K562 (cell line): Measurements from ENCODE around the gene SLC4A3. TPM values are rescaled to one million over a fixed set of nuclear protein-coding genes. Genes with fewer than 3 reads are reported as not detected.
A peak's percentile ranks its signal among the peaks of the same experiment; 100 is the strongest.

Source experiments
- ATAC-seq: fragments of 200-7000 bp; cut with Tn5 transposase; 3 replicates; pipeline ENCODE4 v1.9.1; 2020; ENCODE audit warnings: moderate library complexity
- BruUV-seq: library from RNA; stranded (reverse); fragments of 400-500 nt; replicated peaks from 2 replicates; lab custom pipeline; 2021; lab: Mats Ljungman, UMichigan
- CTCF ChIA-PET: fragments of 300-600 bp; formaldehyde crosslinking; extraction: SDS; loops from one replicate; lab custom pipeline; 2021; ENCODE audit warnings: low intra/inter-chr PET ratio; lab: Yijun Ruan, JAX
- POLR2A ChIA-PET: fragments of 300-600, 350-650 bp; sonication (Branson Sonifier 250); formaldehyde crosslinking; extraction: SDS; loops from one replicate; lab custom pipeline; 2021; ENCODE audit warnings: antibody characterized with exemption, inconsistent platforms; lab: Yijun Ruan, JAX
- DNase-seq, 4 experiments: peaks; one replicate each; pipeline versions ENCODE4 v3.0.0 to v3.0.0-alpha.2; 2011 to 2018; ENCODE audit warnings: low spot score in 3 of 4, mixed read lengths in 3 of 4; ENCODE audit errors: extremely low read depth in 1 of 4
- FAIRE-seq: peaks from 2 replicates; lab custom pipeline; 2011; peaks lifted over from hg19 to GRCh38; lab: Jason Lieb, UNC
- H2AFZ ChIP-seq: 2 replicates; pipeline ENCODE4 v1.6.0; 2011; ENCODE audit warnings: low read depth, low read length, control low read depth, inconsistent platforms
- H3K27ac ChIP-seq: fragments of 200-600 bp; 3 replicates; pipeline ENCODE4 v1.8.0; 2011; ENCODE audit warnings: low read depth, mild to moderate bottlenecking, control low read depth, inconsistent platforms, low read length, moderate library complexity, mixed read lengths; ENCODE audit errors: extremely low read depth
- H3K27me3 ChIP-seq, 2 experiments: fragments of 300-600 bp in 1 of 2; 2 replicates in 1 of 2; 3 replicates in 1 of 2; pipeline versions ENCODE4 v1.6.0 to v1.8.0; 2011; ENCODE audit warnings: inconsistent platforms in 2 of 2, low read length in 2 of 2, mild to moderate bottlenecking in 1 of 2, mixed read lengths in 1 of 2, moderate library complexity in 1 of 2; ENCODE audit not compliant: control insufficient read depth in 2 of 2, insufficient read depth in 2 of 2
- H3K36me3 ChIP-seq: fragments of 300-600 bp; 3 replicates; pipeline ENCODE4 v1.8.0; 2011; ENCODE audit warnings: mild to moderate bottlenecking, low read length, inconsistent platforms; ENCODE audit not compliant: control insufficient read depth, insufficient read depth
- H3K4me1 ChIP-seq, 2 experiments: fragments of 200-600 bp in 1 of 2; replicated peaks in 1 of 2; 2 replicates in 1 of 2; 3 replicates in 1 of 2; pipeline versions ENCODE4 v1.5.1 to v1.8.0; 2011; ENCODE audit warnings: inconsistent platforms in 2 of 2, low read length in 2 of 2, mild to moderate bottlenecking in 1 of 2, mixed read lengths in 1 of 2, moderate library complexity in 1 of 2; ENCODE audit not compliant: control insufficient read depth in 2 of 2, insufficient read depth in 2 of 2
- H3K4me2 ChIP-seq: 2 replicates; pipeline ENCODE4 v1.6.1; 2011; ENCODE audit warnings: low read length, control low read depth, inconsistent platforms, mixed read lengths; ENCODE audit not compliant: insufficient read depth
- H3K4me3 ChIP-seq: fragments of 200-600 bp; sonication (generic), shearing (Covaris generic); 2 replicates; pipeline ENCODE4 v1.5.1; 2016; ENCODE audit warnings: control low read depth, inconsistent platforms
- H3K79me2 ChIP-seq: fragments of 200-600 bp; 3 replicates; pipeline ENCODE4 v1.8.0; 2011; ENCODE audit warnings: low read length, inconsistent platforms; ENCODE audit not compliant: control insufficient read depth, insufficient read depth
- H3K9ac ChIP-seq, 2 experiments: 2 replicates each; pipeline versions ENCODE4 v1.6.0 to v1.6.1; 2011; ENCODE audit warnings: low read depth in 2 of 2, low read length in 2 of 2, control low read depth in 1 of 2, inconsistent platforms in 1 of 2, mild to moderate bottlenecking in 1 of 2, mixed read lengths in 1 of 2; ENCODE audit not compliant: insufficient read depth in 1 of 2
- H3K9me1 ChIP-seq: one replicate; pipeline ENCODE4 v1.6.0; 2011; ENCODE audit warnings: inconsistent platforms, mild to moderate bottlenecking, low read length, moderate library complexity; ENCODE audit not compliant: control insufficient read depth, insufficient read depth
- H3K9me3 ChIP-seq: replicated peaks from 2 replicates; pipeline ENCODE4 v1.5.1; 2011; ENCODE audit warnings: low read depth, low read length, inconsistent platforms; ENCODE audit not compliant: control insufficient read depth, insufficient read depth
- H4K20me1 ChIP-seq: replicated peaks from 2 replicates; pipeline ENCODE4 v1.6.1; 2011; ENCODE audit warnings: low read length, inconsistent platforms, mixed read lengths; ENCODE audit not compliant: control insufficient read depth, insufficient read depth
- CBX3 ChIP-seq, 2 experiments: IDR thresholded peaks; 1 replicate in 1 of 2; 2 replicates in 1 of 2; pipeline ENCODE4 v1.6.1; 2012; ENCODE audit warnings: inconsistent platforms in 2 of 2, low read length in 2 of 2, borderline replicate concordance in 1 of 2, control low read depth in 1 of 2
- CHD2 ChIP-seq: IDR thresholded peaks from 2 replicates; pipeline ENCODE4 v1.6.1; 2011; ENCODE audit warnings: low read depth, low read length
- FOSL1 ChIP-seq: fragments of 200-800 bp; sonication (Bioruptor generic); conservative IDR thresholded peaks from 2 replicates; pipeline ENCODE4 v1.6.1; 2016; ENCODE audit warnings: missing genetic modification characterization, missing compliant biosample characterization
- LARP7 ChIP-seq: fragments of 450-650 bp; IDR thresholded peaks from 2 replicates; pipeline ENCODE4 v1.6.1; 2016
- MCM7 ChIP-seq, 2 experiments: fragments of 450-650 bp; IDR thresholded peaks; 2 replicates each; pipeline ENCODE4 v1.6.1; 2016 to 2018
- NR2F6 ChIP-seq: fragments of 450-650 bp; formaldehyde crosslinking; IDR thresholded peaks from 2 replicates; pipeline ENCODE4 v1.4.0; 2020; ENCODE audit warnings: mild to moderate bottlenecking
- POLR2H ChIP-seq: IDR thresholded peaks from 2 replicates; pipeline ENCODE4 v1.6.1; 2016; ENCODE audit warnings: missing genetic modification characterization, low read depth, mild to moderate bottlenecking, control low read depth, missing compliant biosample characterization, moderate library complexity
- RBM22 ChIP-seq: fragments of 200-400 bp; formaldehyde crosslinking; IDR thresholded peaks from 2 replicates; pipeline ENCODE4 v1.6.1; 2018; ENCODE audit warnings: low read length, low read depth; ENCODE audit not compliant: poor library complexity, severe bottlenecking
- XRCC3 ChIP-seq: fragments of 450-650 bp; IDR thresholded peaks from 2 replicates; pipeline ENCODE4 v1.6.1; 2017; ENCODE audit warnings: mild to moderate bottlenecking, moderate library complexity
- ZC3H11A ChIP-seq: IDR thresholded peaks from 2 replicates; pipeline ENCODE4 v1.6.1; 2012; ENCODE audit warnings: low read depth, low read length, improper control_type of control experiment
- ZNF431 ChIP-seq: sonication (generic); formaldehyde crosslinking; IDR thresholded peaks from 2 replicates; pipeline ENCODE4 v1.8.0; 2022; ENCODE audit warnings: mild to moderate bottlenecking, missing genetic modification reagents
- ZNF436 ChIP-seq: fragments of 250-450, 450-650 bp; sonication (Bioruptor Pico); formaldehyde crosslinking; IDR thresholded peaks from 2 replicates; pipeline ENCODE4 v1.7.0; 2020; ENCODE audit warnings: mild to moderate bottlenecking
- WGBS: fragments of 100-300 bp; shearing (Covaris generic); methylation state at CpG from one replicate; pipeline ENCODE4 v1.1.6; 2016; ENCODE audit warnings: low coverage, mixed read lengths; ENCODE audit not compliant: insufficient coverage; ENCODE audit errors: missing lambda C conversion rate; 5-methylcytosine and 5-hydroxymethylcytosine counted together
- in situ Hi-C: fragments of 300-500 bp; cut with MboI; formaldehyde crosslinking; loops from 4 replicates; pipeline ENCODE4 v1.15.0; 2018; ENCODE audit warnings: inconsistent platforms, mixed read lengths
- intact Hi-C: fragments of 100-400 bp; cut with micrococcal nuclease; formaldehyde crosslinking; loops from 2 replicates; pipeline ENCODE4 v1.14.2; 2022
- polyA plus RNA-seq, 8 experiments: library from polyadenylated mRNA; depleted of rRNA in 4 of 8; stranded (reverse) in 5 of 8; unstranded in 3 of 8; fragments of >200 nt; fragmentation: Nextera tagmentation in 2 of 8; fragmentation: Illumina TruSeq in 1 of 8; extraction: Ambion mirVana in 2 of 8; extraction: Trizol in 1 of 8; gene quantifications; 2 replicates each; pipeline versions ENCODE4 v1.2.1 to v1.2.3, GENCODE V29; 2011 to 2014; ENCODE audit warnings: inconsistent platforms in 1 of 8, missing spikeins in 1 of 8
- total RNA-seq, 7 experiments: library from RNA; depleted of rRNA in 6 of 7; stranded (reverse); fragments of >200 nt in 6 of 7; fragmentation: Illumina TruSeq in 2 of 7; extraction: Trizol in 2 of 7; gene quantifications; 2 replicates each; pipeline versions ENCODE4 v1.2.1 to v1.2.3, GENCODE V29; 2011 to 2021; ENCODE audit warnings: low replicate concordance in 1 of 7
- TF ChIP-seq, protein P1 (sequence below): fragments of 450-650 bp; IDR thresholded peaks from 2 replicates; pipeline ENCODE4 v1.6.1; 2016

The SLC4A3 gene
- total and polyA plus RNA-seq, 9 of the 15 experiments (the other 6 are each of a cell fraction or from before 2014, with no cell fraction given): 0.04 to 0.31 (median 0.16) TPM; not detected in 5

DNA sequence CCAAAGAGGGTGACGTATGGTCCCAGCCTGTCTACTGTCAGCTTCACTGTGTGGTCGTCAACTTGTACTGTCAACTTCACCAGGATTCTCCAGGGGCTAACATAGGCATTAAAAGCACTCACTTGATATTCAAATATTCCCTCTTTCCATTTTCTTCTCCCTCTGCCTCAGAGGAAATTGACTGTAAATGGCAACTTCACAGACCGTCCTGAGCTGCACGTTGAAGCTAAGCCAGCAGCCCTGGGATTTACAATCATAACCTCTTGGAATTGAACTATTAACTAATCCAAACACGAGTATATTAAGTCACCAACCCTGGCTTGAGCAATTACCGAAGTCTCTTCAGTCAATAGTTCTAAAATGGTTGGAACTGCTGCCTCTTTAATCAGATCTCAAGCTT is 38.5 kb downstream of the SLC4A3 start (continued):
- TF ChIP-seq ZNF436 (CRISPR knock-in tag): no peak
- no peak for TF ChIP-seq NR2F6 (CRISPR knock-in tag)
- no peak for TF ChIP-seq RBM22
- no peak for TF ChIP-seq POLR2H (tag)
- TF ChIP-seq, protein P1, sequence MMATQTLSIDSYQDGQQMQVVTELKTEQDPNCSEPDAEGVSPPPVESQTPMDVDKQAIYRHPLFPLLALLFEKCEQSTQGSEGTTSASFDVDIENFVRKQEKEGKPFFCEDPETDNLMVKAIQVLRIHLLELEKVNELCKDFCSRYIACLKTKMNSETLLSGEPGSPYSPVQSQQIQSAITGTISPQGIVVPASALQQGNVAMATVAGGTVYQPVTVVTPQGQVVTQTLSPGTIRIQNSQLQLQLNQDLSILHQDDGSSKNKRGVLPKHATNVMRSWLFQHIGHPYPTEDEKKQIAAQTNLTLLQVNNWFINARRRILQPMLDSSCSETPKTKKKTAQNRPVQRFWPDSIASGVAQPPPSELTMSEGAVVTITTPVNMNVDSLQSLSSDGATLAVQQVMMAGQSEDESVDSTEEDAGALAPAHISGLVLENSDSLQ: no peak
- TF ChIP-seq XRCC3: no peak
- no peak for TF ChIP-seq MCM7 (IDR thresholded peaks at IDR 0.05)
- TF ChIP-seq, all 486 proteins: peak for 0

DNA sequence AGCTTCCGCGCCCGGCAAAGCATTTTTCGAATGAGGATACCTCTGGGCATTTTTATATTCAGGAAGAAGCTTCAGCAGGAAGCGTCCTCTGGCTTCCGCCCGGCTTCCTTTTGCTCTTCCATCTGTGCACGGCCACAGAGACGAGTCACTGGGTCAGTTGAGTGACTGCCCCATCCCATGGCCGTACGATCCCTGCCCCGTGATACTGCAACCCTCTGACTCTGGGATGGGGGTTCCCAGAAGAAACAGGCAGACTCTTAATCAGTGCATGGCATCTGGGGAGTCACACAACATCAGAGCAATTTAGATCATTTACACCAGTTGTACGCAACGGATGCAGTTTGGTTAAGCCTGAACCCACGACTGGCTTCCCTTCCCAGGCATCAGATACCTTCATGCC is 40.9 kb downstream of the SLC4A3 start:
- Histone ChIP-seq H3K4me1 (peaks cover 4 to 15% of the 10 kb centered on the region in 2 experiments; a peak in 3 of 5 replicates), H3K27ac (no peak overlapping the region), H3K4me2 (no peak overlapping the region), H3K9ac (no peak overlapping the region), H3K9me3 (no peaks in the 10 kb centered on the region), H4K20me1 (no peaks in the 10 kb centered on the region), H2AFZ (0 out of 2 replicates have a peak overlapping the region, but pooled peaks have one; percentile 24), H3K36me3 (no peaks in the 10 kb centered on the region), H3K4me3 (no peak overlapping the region), H3K79me2 (no peaks in the 10 kb centered on the region), H3K27me3 (no peaks in the 10 kb centered on the region), H3K9me1 (peaks cover 3% of the 10 kb centered on the region)
- 73% methylated on average over 13 of the region's 15 CpGs for WGBS
- in situ Hi-C loops (no loop called here), intact Hi-C loops (no loop called here)
- no peak for ATAC-seq
- no TSS peak for BruUV-seq
- ChIA-PET CTCF (no interaction called here), POLR2A (interaction anchor here (1.2 kb wide), 1 partner anchor 11 kb away, joined by 3 read pairs; no protein-coding TSS in a partner anchor)
- no peak for DNase-seq
- no peak for FAIRE-seq
- TF ChIP-seq LARP7 (no peak), CHD2 (no peak), CBX3 (IDR thresholded peaks at IDR 0.05; ENCODE audit: borderline replicate concordance in 1 of 2, low read length in 2 of 2) (no peak), ZNF431 (no peak), ZC3H11A (no peak), FOSL1 (tag) (no peak)
